ENCODE results near the gene SPATS1. TPM values are rescaled to one million over a fixed set of nuclear protein-coding genes. Genes with fewer than 3 reads are reported as not detected.

Gene SPATS1
- total RNA-seq = not detected in 2 replicates

GRCh38 chr6:44342489-44342888, at the start of gene SPATS1:
TSS of gene SPATS1 (plus strand) at chr6:44342650. CDS start at chr6:44343096, 446 bp downstream.

GRCh38 chr6:44312901-44313788, 29.3 kb upstream of the SPATS1 start, which contains the start of gene AARS2:
TSS of gene AARS2 (minus strand) at chr6:44313347. CDS start at chr6:44313323, 24 bp downstream.

GRCh38 chr6:44387346-44388134, 45.1 kb downstream of the SPATS1 start, which contains the start of gene CDC5L:
TSS of gene CDC5L (plus strand) at chr6:44387706. CDS start at chr6:44387824, 118 bp downstream.

Other genes with a start within 250 kb of the SPATS1 start
- 46.9 and 55.2 TPM in 2 replicates for gene MRPL14, start 215.2 kb upstream of the SPATS1 start, total RNA-seq
- 34.3 and 38.6 TPM in 2 replicates for gene TMEM63B, start 215.1 kb upstream of the SPATS1 start, total RNA-seq
- 0.65 and 1.1 TPM in 2 replicates for gene CAPN11, start 183.8 kb upstream of the SPATS1 start, total RNA-seq
- gene MYMX, start 125.7 kb upstream of the SPATS1 start, total RNA-seq = 0.96 and 0.98 TPM in 2 replicates
- 131 and 150 TPM in 2 replicates for gene SLC29A1, start 119.1 kb upstream of the SPATS1 start, total RNA-seq
- gene HSP90AB1, start 95.5 kb upstream of the SPATS1 start, total RNA-seq = 1,245 and 1,641 TPM in 2 replicates
- gene SLC35B2, start 85.1 kb upstream of the SPATS1 start, total RNA-seq = 58.1 and 76.8 TPM in 2 replicates
- gene NFKBIE, start 77.1 kb upstream of the SPATS1 start, total RNA-seq = 25.5 and 30.8 TPM in 2 replicates
- 0.38 and 0.65 TPM in 2 replicates for gene TMEM151B, start 72.2 kb upstream of the SPATS1 start, total RNA-seq
- gene AARS2, start 29.3 kb upstream of the SPATS1 start, total RNA-seq = 11.0 and 14.4 TPM in 2 replicates
- 22.2 and 26.5 TPM in 2 replicates for gene CDC5L, start 45.1 kb downstream of the SPATS1 start, total RNA-seq

Measured in vein endothelial cell (primary cell).